ENCODE measurements around the gene SOST.

SOST gene

DNA sequence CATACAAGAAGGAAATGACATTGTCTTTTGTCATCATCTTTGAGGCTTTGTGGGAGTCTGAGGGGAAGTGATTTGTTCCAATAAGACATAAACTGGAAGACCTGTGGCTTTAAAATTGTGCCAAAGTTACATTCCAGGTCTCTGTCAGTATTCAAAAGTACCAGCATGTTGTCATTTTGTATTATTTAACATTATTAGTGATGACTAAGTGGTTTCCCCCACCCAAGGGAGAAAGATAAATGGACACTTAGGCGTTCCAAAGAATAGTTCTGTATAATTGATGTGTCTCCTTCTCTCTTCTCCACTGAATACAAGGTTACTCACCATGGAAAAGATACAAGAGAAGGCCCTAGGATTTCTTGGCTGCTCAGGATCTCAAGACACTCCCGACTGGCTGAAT is 25.5 kb upstream of the SOST start:
- no peak for TF ChIP-seq POLR2A (IDR thresholded peaks at IDR 0.05; ENCODE audit: low read depth, low read length)
- FAIRE-seq (no peak), DNase-seq (ENCODE audit: insufficient read length, low spot score) (no peak)

GRCh38 chr17:43782913-43783680 is 24.5 kb upstream of the SOST start:
- FAIRE-seq (no peak), DNase-seq (ENCODE audit: insufficient read length, low spot score) (no peak)
- TF ChIP-seq POLR2A (IDR thresholded peaks at IDR 0.05; ENCODE audit: low read depth, low read length) = no peak

DNA sequence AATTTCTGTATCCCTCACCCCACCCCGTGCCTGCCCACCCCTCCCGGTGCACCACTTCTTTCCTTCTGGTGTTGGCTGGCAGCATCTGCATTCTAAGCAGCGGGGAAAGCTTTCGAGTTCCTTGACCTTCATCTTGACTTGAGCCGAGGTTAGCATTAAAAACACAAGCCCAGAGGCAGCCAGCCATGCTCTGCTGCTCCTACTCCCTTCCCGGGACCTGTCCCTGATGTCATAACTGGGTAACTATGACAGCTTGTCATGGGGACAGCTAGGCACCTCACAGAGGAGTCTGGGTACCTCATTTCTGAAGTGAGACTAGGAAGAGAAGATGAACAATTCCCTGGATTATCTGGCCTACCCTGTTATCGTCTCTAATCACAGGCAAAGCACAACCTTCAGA is 21.5 kb upstream of the SOST start, which contains the start of gene CFAP97D1:
Gene CFAP97D1, plus strand, starts transcription at position 301 of the 400 bp plus-strand sequence. Its CDS starts 28 bp downstream, at position 329.
- DNase-seq (ENCODE audit: insufficient read length, low spot score) = no peak
- FAIRE-seq = no peak
- no peak for TF ChIP-seq POLR2A (IDR thresholded peaks at IDR 0.05; ENCODE audit: low read depth, low read length)

DNA sequence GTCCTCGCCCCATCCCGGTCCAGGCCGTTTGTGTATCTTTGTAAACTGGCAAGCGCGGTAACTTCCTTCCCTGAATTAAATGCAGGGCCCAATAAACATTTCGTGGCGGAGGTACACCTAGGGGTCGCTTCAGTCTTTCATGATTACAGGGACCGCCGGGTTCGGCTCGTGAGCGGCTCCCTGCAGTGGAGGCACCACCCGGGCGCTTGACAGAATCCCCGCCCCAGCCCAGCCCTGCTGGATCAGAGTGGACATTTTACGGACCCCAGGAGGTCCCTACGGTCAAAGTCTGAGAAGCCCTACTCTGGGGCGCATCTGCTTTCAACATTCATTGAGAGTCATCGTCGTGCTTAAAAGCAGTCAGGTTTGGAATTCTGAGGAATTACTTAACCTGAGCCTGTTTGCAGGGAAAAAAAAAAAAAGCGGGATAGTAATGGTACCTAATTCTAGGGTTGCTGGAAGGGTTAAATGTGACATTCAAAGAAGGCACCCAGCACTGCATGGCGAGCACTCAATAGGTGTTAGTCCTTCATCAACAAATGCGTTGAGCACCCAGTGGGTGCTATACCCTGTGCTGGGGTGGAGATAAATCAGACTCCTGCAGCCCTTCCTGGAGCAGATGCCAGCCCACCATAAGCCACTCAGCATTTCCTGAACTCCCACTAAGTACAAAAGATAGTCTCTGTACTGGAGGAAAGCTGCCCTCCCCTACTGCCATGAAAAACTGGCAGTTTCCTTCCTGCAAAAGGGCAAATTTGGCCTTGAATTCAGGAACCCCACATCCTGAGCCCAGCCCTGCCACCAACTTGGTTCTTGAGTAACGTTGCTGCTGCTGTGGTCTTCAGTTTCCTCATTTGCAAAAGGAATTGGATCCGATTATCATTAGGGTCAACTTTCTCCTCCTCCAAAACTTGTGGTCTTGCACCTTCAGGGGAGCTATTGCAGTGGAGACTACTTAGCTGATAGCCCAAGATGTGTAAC is 20.8 kb upstream of the SOST start:
- FAIRE-seq (no peak), DNase-seq (ENCODE audit: insufficient read length, low spot score) (no peak)

GRCh38 chr17:43778337-43779144 is 19.9 kb upstream of the SOST start, which contains the start of gene DUSP3:
DUSP3 (minus strand) TSS chr17:43778977; CDS start chr17:43778924, 53 bp downstream.
- FAIRE-seq (no peak), DNase-seq (ENCODE audit: insufficient read length, low spot score) (peak; percentile 88)
- TF ChIP-seq POLR2A (IDR thresholded peaks at IDR 0.05; ENCODE audit: low read depth, low read length) = peak; percentile 89

More for the DNA sequence above, 20.8 kb upstream of the SOST start:
- TF ChIP-seq POLR2A (IDR thresholded peaks at IDR 0.05; ENCODE audit: low read depth, low read length) = no peak

GRCh38 chr17:43774304-43775250 is 16.0 kb upstream of the SOST start:
- TF ChIP-seq POLR2A (IDR thresholded peaks at IDR 0.05; ENCODE audit: low read depth, low read length) = no peak
- no peak for FAIRE-seq
- no peak for DNase-seq (ENCODE audit: insufficient read length, low spot score)

GRCh38 chr17:43772877-43773648 is 14.5 kb upstream of the SOST start:
- FAIRE-seq (no peak), DNase-seq (ENCODE audit: insufficient read length, low spot score) (no peak)
- no peak for TF ChIP-seq POLR2A (IDR thresholded peaks at IDR 0.05; ENCODE audit: low read depth, low read length)

- FAIRE-seq = no peak
- no peak for TF ChIP-seq POLR2A (IDR thresholded peaks at IDR 0.05; ENCODE audit: low read depth, low read length)
- DNase-seq (ENCODE audit: insufficient read length, low spot score) = no peak
Measured at GRCh38 chr17:43771463-43771862, 12.9 kb upstream of the SOST start.

- no peak for TF ChIP-seq POLR2A (IDR thresholded peaks at IDR 0.05; ENCODE audit: low read depth, low read length)
- DNase-seq (ENCODE audit: insufficient read length, low spot score) = no peak
- no peak for FAIRE-seq
Measured at GRCh38 chr17:43770957-43771356, 12.4 kb upstream of the SOST start.

DNA sequence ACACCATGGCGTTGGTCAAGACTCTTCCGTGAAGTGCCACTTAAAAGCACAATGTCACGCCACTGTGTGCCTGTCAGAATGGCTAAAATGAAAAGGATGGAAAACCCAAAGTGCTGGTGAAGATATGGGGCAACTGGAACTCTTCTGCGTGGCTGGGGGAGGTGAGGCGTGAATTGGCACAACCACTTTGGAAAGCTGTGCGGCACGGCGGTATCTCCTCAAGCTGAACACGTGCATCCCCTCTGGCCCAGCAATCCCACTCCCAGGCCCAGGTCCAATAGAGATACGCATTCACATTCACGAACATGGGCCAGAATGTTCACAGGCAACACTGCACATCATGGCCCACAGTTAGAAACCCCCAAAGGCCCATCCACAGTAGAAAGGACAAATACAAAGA is 11.3 kb upstream of the SOST start:
- DNase-seq (ENCODE audit: insufficient read length, low spot score) (no peak), FAIRE-seq (no peak)
- no peak for TF ChIP-seq POLR2A (IDR thresholded peaks at IDR 0.05; ENCODE audit: low read depth, low read length)

- FAIRE-seq (no peak), DNase-seq (ENCODE audit: insufficient read length, low spot score) (no peak)
- no peak for TF ChIP-seq POLR2A (IDR thresholded peaks at IDR 0.05; ENCODE audit: low read depth, low read length)
Measured at GRCh38 chr17:43769426-43769825, 10.8 kb upstream of the SOST start.

DNA sequence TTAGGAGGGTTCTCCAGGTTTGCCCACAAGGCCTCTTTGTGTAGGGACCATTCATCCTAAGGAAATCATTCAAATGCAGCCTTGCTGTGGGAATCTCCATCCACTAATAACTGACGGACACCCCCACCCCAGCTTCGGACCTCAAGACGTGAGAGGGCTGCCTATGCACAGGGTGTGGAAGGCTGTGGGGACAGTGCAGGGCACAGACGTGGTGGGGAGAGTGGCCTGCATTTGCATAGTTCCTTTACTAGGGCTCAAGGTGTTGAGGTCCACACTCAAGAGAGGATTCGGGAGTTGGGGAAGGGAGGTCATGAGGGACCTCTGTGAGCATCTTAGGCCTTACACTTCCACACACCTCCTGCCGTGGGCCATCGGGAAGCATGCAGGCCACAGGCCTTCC is 10.4 kb upstream of the SOST start:
- TF ChIP-seq POLR2A (IDR thresholded peaks at IDR 0.05; ENCODE audit: low read depth, low read length) = no peak
- no peak for DNase-seq (ENCODE audit: insufficient read length, low spot score)
- FAIRE-seq = no peak

All from H54 (cell line).